NCI-H187 treated with DMSO at 0.1 percent for 48 hours (cell line): ENCODE data around the gene ZNF827.

Experiments
- DNase-seq: peaks from one replicate; lab custom pipeline; 2025; lab: John Stamatoyannopoulos, UW

ZNF827 gene

GRCh38 chr4:145935253-145936141, 3.1 kb downstream of the ZNF827 start:
- no peak for DNase-seq

- no peak for DNase-seq
Observed at GRCh38 chr4:145934434-145935047, 4.1 kb downstream of the ZNF827 start.

GRCh38 chr4:145933134-145933533, 5.5 kb downstream of the ZNF827 start:
- DNase-seq, result no peak

- no peak for DNase-seq
Observed at GRCh38 chr4:145931403-145931802, 7.2 kb downstream of the ZNF827 start.

GRCh38 chr4:145930592-145930991, 8.0 kb downstream of the ZNF827 start:
- no peak for DNase-seq

- no peak for DNase-seq
Observed at GRCh38 chr4:145929415-145930178, 9.0 kb downstream of the ZNF827 start.

GRCh38 chr4:145928748-145929147, 9.9 kb downstream of the ZNF827 start:
- no peak for DNase-seq

- no peak for DNase-seq
Observed at GRCh38 chr4:145927030-145927429, 11.6 kb downstream of the ZNF827 start.

GRCh38 chr4:145921231-145921630, 17.4 kb downstream of the ZNF827 start:
- DNase-seq, result no peak

- DNase-seq, result no peak
Observed at GRCh38 chr4:145920205-145920604, 18.4 kb downstream of the ZNF827 start.

- DNase-seq, result no peak
Observed at GRCh38 chr4:145912376-145912775, 26.2 kb downstream of the ZNF827 start.

- DNase-seq, result no peak
Observed at GRCh38 chr4:145909773-145910172, 28.9 kb downstream of the ZNF827 start.

GRCh38 chr4:145909281-145909715, 29.3 kb downstream of the ZNF827 start:
- DNase-seq, result no peak

GRCh38 chr4:145907812-145908211, 30.8 kb downstream of the ZNF827 start:
- no peak for DNase-seq

- DNase-seq, result no peak
Observed at GRCh38 chr4:145907390-145907789, 31.2 kb downstream of the ZNF827 start.

- DNase-seq, result no peak
Observed at GRCh38 chr4:145904413-145905177, 34.0 kb downstream of the ZNF827 start.

GRCh38 chr4:145902522-145902921, 36.1 kb downstream of the ZNF827 start:
- DNase-seq, result no peak

GRCh38 chr4:145899886-145900460, 38.6 kb downstream of the ZNF827 start:
- DNase-seq, result no peak

- DNase-seq, result no peak
Observed at GRCh38 chr4:145898926-145899531, 39.6 kb downstream of the ZNF827 start.

- DNase-seq, result no peak
Observed at GRCh38 chr4:145898466-145898865, 40.2 kb downstream of the ZNF827 start.

- no peak for DNase-seq
Observed at GRCh38 chr4:145895056-145895455, 43.6 kb downstream of the ZNF827 start.
